ENCODE results near the gene IL15RA. TPM values are rescaled to one million over a fixed set of nuclear protein-coding genes. Genes with fewer than 3 reads are reported as not detected.

IL15RA gene
- total RNA-seq, 1 experiment from 2014 or later, result 0.66 TPM

- no peaks in the 10 kb centered on the region for H3K27me3 Mint-ChIP-seq (ENCODE audit: insufficient read depth, unreplicated experiment)
- H3K9me3 Mint-ChIP-seq (ENCODE audit: unreplicated experiment), result no peaks in the 10 kb centered on the region
- no peak overlapping the region for H3K27ac Mint-ChIP-seq (ENCODE audit: unreplicated experiment)
- peaks cover 7% of the 10 kb centered on the region for H3K36me3 ChIP-seq (ENCODE audit: control insufficient read depth, insufficient read depth, low read length)
- no peaks in the 10 kb centered on the region for H3K4me1 ChIP-seq
- ChIA-PET POLR2A (no interaction called here), CTCF (no interaction called here)
- H3K4me1 Mint-ChIP-seq (ENCODE audit: low read depth, unreplicated experiment), result no peaks in the 10 kb centered on the region
- H3K9me3 ChIP-seq, result no peaks in the 10 kb centered on the region
- peaks cover 81% of the 10 kb centered on the region for H3K36me3 Mint-ChIP-seq (ENCODE audit: insufficient read depth, unreplicated experiment)
- H3K4me3 Mint-ChIP-seq (ENCODE audit: unreplicated experiment), result no peak overlapping the region
- no peak for DNase-seq
- TF ChIP-seq CTCF (IDR thresholded peaks at IDR 0.05; ENCODE audit: insufficient read depth in 1 of 2, low read depth in 1 of 2, low read length in 1 of 2, severe bottlenecking in 1 of 2, unreplicated experiment in 1 of 2), result no peak
- no peak overlapping the region for H3K4me3 ChIP-seq (ENCODE audit: low read depth, low read length)
- H3K27me3 ChIP-seq (replicated peaks; ENCODE audit: control insufficient read depth, insufficient read depth, low read length), result no peaks in the 10 kb centered on the region
- BruUV-seq (replicated peaks), result no TSS peak
- intact Hi-C loops (cut with micrococcal nuclease; ENCODE audit: unreplicated experiment), result no loop called here
Observed at GRCh38 chr10:5927306-5927705, 50.0 kb downstream of the IL15RA start.

- H3K27ac Mint-ChIP-seq (ENCODE audit: unreplicated experiment), result no peak overlapping the region
- no peak for DNase-seq
- ChIA-PET CTCF (no interaction called here), POLR2A (no interaction called here)
- peaks cover 8% of the 10 kb centered on the region for H3K36me3 ChIP-seq (ENCODE audit: control insufficient read depth, insufficient read depth, low read length)
- H3K4me3 ChIP-seq (ENCODE audit: low read depth, low read length), result no peak overlapping the region
- H3K9me3 Mint-ChIP-seq (ENCODE audit: unreplicated experiment), result no peaks in the 10 kb centered on the region
- no peaks in the 10 kb centered on the region for H3K4me1 ChIP-seq
- no peaks in the 10 kb centered on the region for H3K27me3 ChIP-seq (replicated peaks; ENCODE audit: control insufficient read depth, insufficient read depth, low read length)
- no peaks in the 10 kb centered on the region for H3K27me3 Mint-ChIP-seq (ENCODE audit: insufficient read depth, unreplicated experiment)
- H3K36me3 Mint-ChIP-seq (ENCODE audit: insufficient read depth, unreplicated experiment), result peaks cover 78% of the 10 kb centered on the region
- no peak for TF ChIP-seq CTCF (IDR thresholded peaks at IDR 0.05; ENCODE audit: insufficient read depth in 1 of 2, low read depth in 1 of 2, low read length in 1 of 2, severe bottlenecking in 1 of 2, unreplicated experiment in 1 of 2)
- H3K4me1 Mint-ChIP-seq (ENCODE audit: low read depth, unreplicated experiment), result no peaks in the 10 kb centered on the region
- BruUV-seq (replicated peaks), result no TSS peak
- no peak overlapping the region for H3K4me3 Mint-ChIP-seq (ENCODE audit: unreplicated experiment)
- no peaks in the 10 kb centered on the region for H3K9me3 ChIP-seq
- intact Hi-C loops (cut with micrococcal nuclease; ENCODE audit: unreplicated experiment), result no loop called here
Observed at GRCh38 chr10:5924889-5925288, 52.5 kb downstream of the IL15RA start.

GRCh38 chr10:5921746-5922145 lies 55.6 kb downstream of the IL15RA start:
- Mint-ChIP-seq H3K36me3 (ENCODE audit: insufficient read depth, unreplicated experiment) (peaks cover 59% of the 10 kb centered on the region), H3K27ac (ENCODE audit: unreplicated experiment) (no peak overlapping the region), H3K4me1 (ENCODE audit: low read depth, unreplicated experiment) (no peaks in the 10 kb centered on the region), H3K4me3 (ENCODE audit: unreplicated experiment) (no peak overlapping the region), H3K27me3 (ENCODE audit: insufficient read depth, unreplicated experiment) (no peaks in the 10 kb centered on the region), H3K9me3 (ENCODE audit: unreplicated experiment) (no peaks in the 10 kb centered on the region)
- no TSS peak for BruUV-seq (replicated peaks)
- Histone ChIP-seq H3K9me3 (no peaks in the 10 kb centered on the region), H3K4me3 (ENCODE audit: low read depth, low read length) (no peak overlapping the region), H3K27me3 (replicated peaks; ENCODE audit: control insufficient read depth, insufficient read depth, low read length) (no peaks in the 10 kb centered on the region), H3K4me1 (no peaks in the 10 kb centered on the region), H3K36me3 (ENCODE audit: control insufficient read depth, insufficient read depth, low read length) (peaks cover 4% of the 10 kb centered on the region)
- DNase-seq, result no peak
- no peak for TF ChIP-seq CTCF (IDR thresholded peaks at IDR 0.05; ENCODE audit: insufficient read depth in 1 of 2, low read depth in 1 of 2, low read length in 1 of 2, severe bottlenecking in 1 of 2, unreplicated experiment in 1 of 2)
- POLR2A ChIA-PET, result no interaction called here
- CTCF ChIA-PET, result no interaction called here
- intact Hi-C loops (cut with micrococcal nuclease; ENCODE audit: unreplicated experiment), result no loop called here
